SK-N-SH (cell line): Measurements from ENCODE around the gene OPHN1. TPM values are rescaled to one million over a fixed set of nuclear protein-coding genes. Genes with fewer than 3 reads are reported as not detected.

Source experiments
- CTCF ChIA-PET: fragments of 300-600, 350-600 bp; formaldehyde crosslinking; extraction: SDS; loops from one replicate; lab custom pipeline; 2021; lab: Yijun Ruan, JAX
- POLR2A ChIA-PET: fragments of 350-600 bp; sonication (Branson Sonifier 250); formaldehyde crosslinking; extraction: SDS; loops from one replicate; lab custom pipeline; 2020; ENCODE audit warnings: antibody characterized with exemption, inconsistent platforms; lab: Yijun Ruan, JAX
- DNase-seq: peaks from one replicate; pipeline ENCODE4 v3.0.0; 2012
- H2AFZ ChIP-seq: fragments of 200-600 bp; sonication (generic); 2 replicates; pipeline ENCODE4 v1.8.1; 2016; ENCODE audit warnings: antibody characterized with exemption, mild to moderate bottlenecking, low read depth
- H3F3A ChIP-seq: fragments of 200-600 bp; sonication (generic); replicated peaks from 2 replicates; pipeline ENCODE3; 2016; ENCODE audit warnings: antibody characterized with exemption, mild to moderate bottlenecking; ENCODE audit not compliant: insufficient read depth
- H3K27ac ChIP-seq, 2 experiments: fragments of 200-500 bp in 1 of 2; fragments of 200-600 bp in 1 of 2; sonication (Bioruptor generic) in 1 of 2; sonication (generic), shearing (Covaris generic) in 1 of 2; 2 replicates each; pipeline versions ENCODE4 v1.5.1 to v1.6.1; 2014 to 2016; ENCODE audit warnings: low read depth in 2 of 2, inconsistent platforms in 1 of 2, low read length in 1 of 2, mild to moderate bottlenecking in 1 of 2, mixed read lengths in 1 of 2
- H3K27me3 ChIP-seq: fragments of 200-600 bp; sonication (generic), shearing (Covaris generic); 2 replicates; pipeline ENCODE4 v1.6.1; 2016; ENCODE audit warnings: mixed run types; ENCODE audit not compliant: insufficient read depth
- H3K36me3 ChIP-seq, 2 experiments: fragments of 200-500 bp in 1 of 2; fragments of 200-600 bp in 1 of 2; sonication (Bioruptor generic) in 1 of 2; sonication (generic) in 1 of 2; replicated peaks in 1 of 2; 2 replicates each; pipeline versions ENCODE3 to v1.5.1; 2014 to 2016; ENCODE audit warnings: low read length in 1 of 2, mild to moderate bottlenecking in 1 of 2; ENCODE audit not compliant: insufficient read depth in 2 of 2, control insufficient read depth in 1 of 2
- H3K4me1 ChIP-seq, 2 experiments: fragments of 200-500 bp in 1 of 2; fragments of 200-600 bp in 1 of 2; sonication (Bioruptor generic) in 1 of 2; sonication (generic), shearing (Covaris generic) in 1 of 2; 2 replicates each; pipeline versions ENCODE4 v1.5.1 to v1.6.1; 2014 to 2016; ENCODE audit warnings: low read depth in 1 of 2, low read length in 1 of 2, mixed run types in 1 of 2; ENCODE audit not compliant: insufficient read depth in 2 of 2, control insufficient read depth in 1 of 2
- H3K4me2 ChIP-seq: fragments of 200-600 bp; sonication (generic), shearing (Covaris generic); 2 replicates; pipeline ENCODE4 v1.6.1; 2017; ENCODE audit warnings: mixed run types
- H3K4me3 ChIP-seq, 2 experiments: fragments of 200-500 bp in 1 of 2; fragments of 200-600 bp in 1 of 2; sonication (Bioruptor generic) in 1 of 2; sonication (generic), shearing (Covaris generic) in 1 of 2; 2 replicates each; pipeline versions ENCODE4 v1.5.1 to v1.8.1; 2014 to 2016; ENCODE audit warnings: low read depth in 2 of 2, inconsistent platforms in 1 of 2, low read length in 1 of 2, mild to moderate bottlenecking in 1 of 2, mixed read lengths in 1 of 2, moderate library complexity in 1 of 2
- H3K79me2 ChIP-seq: fragments of 200-600 bp; sonication (generic); 2 replicates; pipeline ENCODE4 v1.8.1; 2017; ENCODE audit warnings: mild to moderate bottlenecking; ENCODE audit not compliant: insufficient read depth
- H3K9ac ChIP-seq: fragments of 200-600 bp; sonication (generic); 2 replicates; pipeline ENCODE4 v1.6.1; 2017; ENCODE audit warnings: mixed run types
- H3K9me2 ChIP-seq: fragments of 200-600 bp; sonication (generic); 2 replicates; pipeline ENCODE4 v1.6.1; 2017; ENCODE audit warnings: mixed run types
- H3K9me3 ChIP-seq: fragments of 200-600 bp; sonication (generic); 2 replicates; pipeline ENCODE4 v1.6.1; 2017; ENCODE audit warnings: mixed run types, mild to moderate bottlenecking, moderate library complexity
- H4K20me1 ChIP-seq: fragments of 200-600 bp; sonication (generic); 2 replicates; pipeline ENCODE4 v1.6.1; 2017; ENCODE audit warnings: mild to moderate bottlenecking, mixed run types; ENCODE audit not compliant: insufficient read depth
- CHD2 ChIP-seq: fragments of 150-350 bp; IDR thresholded peaks from 2 replicates; pipeline ENCODE4 v1.6.1; 2018; ENCODE audit warnings: low read length; ENCODE audit not compliant: partially characterized antibody
- FOSL2 ChIP-seq: IDR thresholded peaks from 2 replicates; pipeline ENCODE4 v1.4.0; 2012; ENCODE audit warnings: low read depth, mild to moderate bottlenecking, moderate library complexity, borderline replicate concordance
- FOXM1 ChIP-seq: IDR thresholded peaks from 2 replicates; pipeline ENCODE4 v1.4.0; 2012; ENCODE audit warnings: low read depth, mild to moderate bottlenecking
- GABPA ChIP-seq: IDR thresholded peaks from 2 replicates; pipeline ENCODE4 v1.4.0; 2012; ENCODE audit warnings: low read depth, mild to moderate bottlenecking
- GATA2 ChIP-seq: sonication (generic); formaldehyde crosslinking; IDR thresholded peaks from 2 replicates; pipeline ENCODE4 v1.5.0; 2020; ENCODE audit warnings: mild to moderate bottlenecking, missing genetic modification reagents
- MXI1 ChIP-seq: IDR thresholded peaks from 2 replicates; pipeline ENCODE4 v1.6.1; 2012; ENCODE audit warnings: mild to moderate bottlenecking, low read depth, low read length, improper control_type of control experiment
- NFIC ChIP-seq: IDR thresholded peaks from 2 replicates; pipeline ENCODE4 v1.4.0; 2012; ENCODE audit warnings: borderline replicate concordance
- POLR2AphosphoS5 ChIP-seq: IDR thresholded peaks from 2 replicates; pipeline ENCODE4 v1.6.1; 2012; ENCODE audit warnings: low read depth, low read length
- RXRA ChIP-seq: IDR thresholded peaks from 2 replicates; pipeline ENCODE4 v1.4.0; 2012; ENCODE audit warnings: low read depth, mild to moderate bottlenecking, borderline replicate concordance
- SIN3A ChIP-seq: IDR thresholded peaks from 2 replicates; pipeline ENCODE4 v1.6.1; 2012; ENCODE audit warnings: low read depth, mild to moderate bottlenecking, low read length, moderate library complexity, borderline replicate concordance
- TAF1 ChIP-seq: IDR thresholded peaks from 2 replicates; pipeline ENCODE4 v1.6.1; 2012; ENCODE audit warnings: low read depth, mild to moderate bottlenecking, low read length, moderate library complexity, borderline replicate concordance
- TEAD4 ChIP-seq: IDR thresholded peaks from 2 replicates; pipeline ENCODE4 v1.4.0; 2012; ENCODE audit warnings: mild to moderate bottlenecking, borderline replicate concordance; ENCODE audit not compliant: insufficient read depth
- YY1 ChIP-seq: IDR thresholded peaks from 2 replicates; pipeline ENCODE4 v1.4.0; 2012; ENCODE audit warnings: low read depth, mild to moderate bottlenecking
- WGBS: methylation state at CpG from one replicate; pipeline ENCODE4 v1.1.6; 2017; ENCODE audit warnings: low lambda C conversion rate; 5-methylcytosine and 5-hydroxymethylcytosine counted together
- polyA plus RNA-seq, 3 experiments: library from polyadenylated mRNA; depleted of rRNA; stranded (reverse); fragments of >200 nt; gene quantifications; 2 replicates each; pipeline ENCODE4 v1.2.3, GENCODE V29; 2012
- TF ChIP-seq, protein P1 (sequence below): fragments of 150-350 bp; IDR thresholded peaks from 2 replicates; pipeline ENCODE4 v1.6.1; 2016; ENCODE audit warnings: mild to moderate bottlenecking, low read depth, low read length
- TF ChIP-seq, protein P2 (sequence below): fragments of 150-350 bp; IDR thresholded peaks from 2 replicates; pipeline ENCODE4 v1.6.1; 2017; ENCODE audit warnings: antibody characterized with exemption, low read length, low read depth, borderline replicate concordance

Gene OPHN1
- polyA plus RNA-seq, 1 of the 3 experiments (the other 2 are of a cell fraction) = 1.7 TPM

- H3K9me3 ChIP-seq = no peaks in the 10 kb centered on the region
- ChIA-PET CTCF (interaction anchor here (1.3 kb wide), 1 partner anchor 23 kb away, joined by 3 read pairs; no protein-coding TSS in a partner anchor), POLR2A (no interaction called here)
- DNase-seq = no peak
- H3K79me2 ChIP-seq = no peaks in the 10 kb centered on the region
- H3K27ac ChIP-seq = no peak overlapping the region
- H3K4me3 ChIP-seq = no peak overlapping the region
- H2AFZ ChIP-seq = no peak overlapping the region
- no peaks in the 10 kb centered on the region for H3K36me3 ChIP-seq
- no peaks in the 10 kb centered on the region for H3K4me1 ChIP-seq
- H3F3A ChIP-seq = no peaks in the 10 kb centered on the region
- WGBS = 45% methylated on average over 4 of the region's 4 CpGs
- no peak overlapping the region for H3K4me2 ChIP-seq
- TF ChIP-seq TEAD4 (no peak), GABPA (no peak), NFIC (peak; percentile 17; the same call in 1 of the 2 replicates), TAF1 (no peak)
- H3K27me3 ChIP-seq = no peaks in the 10 kb centered on the region
- no peaks in the 10 kb centered on the region for H3K9me2 ChIP-seq
- H4K20me1 ChIP-seq = no peaks in the 10 kb centered on the region
- no peak overlapping the region for H3K9ac ChIP-seq
Measured at GRCh38 chrX:68261060-68261672, 172.1 kb downstream of the OPHN1 start.

- CTCF ChIA-PET = no interaction called here
- Histone ChIP-seq H3K27ac (no peak overlapping the region), H3K79me2 (no peaks in the 10 kb centered on the region), H4K20me1 (no peaks in the 10 kb centered on the region), H3K4me3 (no peak overlapping the region), H3F3A (no peaks in the 10 kb centered on the region), H3K27me3 (no peaks in the 10 kb centered on the region), H3K4me2 (no peak overlapping the region), H2AFZ (no peak overlapping the region), H3K9ac (no peak overlapping the region), H3K4me1 (no peaks in the 10 kb centered on the region), H3K9me3 (no peaks in the 10 kb centered on the region), H3K36me3 (no peaks in the 10 kb centered on the region), H3K9me2 (no peaks in the 10 kb centered on the region)
- no peak for DNase-seq
- TF ChIP-seq TEAD4 (no peak), CHD2 (no peak), YY1 (no peak), MXI1 (no peak), GATA2 (CRISPR knock-in tag) (no peak)
- WGBS = 50% methylated on average over 2 of the region's 2 CpGs
- POLR2A ChIA-PET = no interaction called here
Measured at GRCh38 chrX:68256990-68257389, 176.3 kb downstream of the OPHN1 start.

- Histone ChIP-seq H3K9ac (no peak overlapping the region), H2AFZ (no peak overlapping the region), H3K27ac (no peak overlapping the region), H3K9me2 (no peaks in the 10 kb centered on the region), H3K79me2 (no peaks in the 10 kb centered on the region), H3K4me1 (no peaks in the 10 kb centered on the region), H3K36me3 (no peaks in the 10 kb centered on the region)
- WGBS = 39% methylated on average over 11 of the region's 11 CpGs
- POLR2A ChIA-PET = no interaction called here
- TF ChIP-seq POLR2AphosphoS5 = no peak
- TF ChIP-seq FOSL2 = no peak
- TF ChIP-seq SIN3A = no peak
- TF ChIP-seq, protein P1, sequence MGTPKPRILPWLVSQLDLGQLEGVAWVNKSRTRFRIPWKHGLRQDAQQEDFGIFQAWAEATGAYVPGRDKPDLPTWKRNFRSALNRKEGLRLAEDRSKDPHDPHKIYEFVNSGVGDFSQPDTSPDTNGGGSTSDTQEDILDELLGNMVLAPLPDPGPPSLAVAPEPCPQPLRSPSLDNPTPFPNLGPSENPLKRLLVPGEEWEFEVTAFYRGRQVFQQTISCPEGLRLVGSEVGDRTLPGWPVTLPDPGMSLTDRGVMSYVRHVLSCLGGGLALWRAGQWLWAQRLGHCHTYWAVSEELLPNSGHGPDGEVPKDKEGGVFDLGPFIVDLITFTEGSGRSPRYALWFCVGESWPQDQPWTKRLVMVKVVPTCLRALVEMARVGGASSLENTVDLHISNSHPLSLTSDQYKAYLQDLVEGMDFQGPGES = no peak
- TF ChIP-seq, protein P2, sequence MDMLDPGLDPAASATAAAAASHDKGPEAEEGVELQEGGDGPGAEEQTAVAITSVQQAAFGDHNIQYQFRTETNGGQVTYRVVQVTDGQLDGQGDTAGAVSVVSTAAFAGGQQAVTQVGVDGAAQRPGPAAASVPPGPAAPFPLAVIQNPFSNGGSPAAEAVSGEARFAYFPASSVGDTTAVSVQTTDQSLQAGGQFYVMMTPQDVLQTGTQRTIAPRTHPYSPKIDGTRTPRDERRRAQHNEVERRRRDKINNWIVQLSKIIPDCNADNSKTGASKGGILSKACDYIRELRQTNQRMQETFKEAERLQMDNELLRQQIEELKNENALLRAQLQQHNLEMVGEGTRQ = no peak
- no peak for TF ChIP-seq FOXM1
- no peak for TF ChIP-seq RXRA
- TF ChIP-seq, all 33 proteins: peak for 0
- Histone ChIP-seq H3F3A (no peaks in the 10 kb centered on the region), H3K9me3 (no peaks in the 10 kb centered on the region), H3K27me3 (no peaks in the 10 kb centered on the region), H3K4me2 (no peak overlapping the region), H3K4me3 (no peak overlapping the region), H4K20me1 (no peaks in the 10 kb centered on the region)
- CTCF ChIA-PET = no interaction called here
- DNase-seq = no peak
Measured at GRCh38 chrX:68254738-68255645, 178.3 kb downstream of the OPHN1 start.
